CD4-positive, alpha-beta T cell treated with Interferon alpha-2 for 1 hour (primary cell): ENCODE measurements around the gene BLTP3B.
A peak's percentile ranks its signal among the peaks of the same experiment; 100 is the strongest.

Source experiments
- DNase-seq, 2 donors: peaks; one replicate each; pipeline ENCODE4 v3.0.0-alpha.2; 2020 to 2022

The BLTP3B gene

DNA sequence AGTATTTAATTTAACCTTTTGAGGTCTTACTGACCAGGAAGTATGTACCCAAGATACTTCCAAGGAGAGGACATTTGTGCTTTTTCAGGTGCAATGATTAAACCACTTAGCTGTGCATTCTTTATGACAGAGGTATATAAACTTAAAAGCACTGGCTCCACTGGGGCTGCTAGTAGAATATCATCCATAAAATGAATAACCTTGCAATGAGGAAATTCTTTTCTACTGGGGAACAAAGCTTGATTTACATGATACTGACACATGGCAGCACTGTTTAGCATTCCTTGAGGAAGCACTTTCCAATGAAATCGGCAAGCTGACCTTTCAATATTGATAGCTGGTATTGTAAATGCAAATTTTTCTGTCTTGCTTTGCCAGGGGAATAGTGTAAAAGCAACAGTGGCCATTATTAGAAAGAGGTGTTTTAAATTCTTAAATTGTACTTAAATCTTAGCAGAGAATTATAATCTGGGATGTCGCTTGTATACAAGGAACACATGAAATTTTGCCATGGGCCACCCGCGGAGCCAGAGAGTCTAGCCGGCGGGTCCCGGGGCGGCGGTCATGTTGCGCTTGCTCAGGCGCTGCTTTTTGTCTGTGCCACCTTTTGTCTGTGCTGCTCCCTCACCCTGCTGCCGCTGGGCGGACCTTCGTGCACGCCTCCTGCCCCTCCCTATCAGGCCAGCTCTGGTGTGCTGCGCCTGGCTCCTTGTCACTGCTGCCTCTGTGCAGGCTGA, 20.9 kb upstream of the BLTP3B start:
- peak; percentile 66 to 73 for DNase-seq

DNA sequence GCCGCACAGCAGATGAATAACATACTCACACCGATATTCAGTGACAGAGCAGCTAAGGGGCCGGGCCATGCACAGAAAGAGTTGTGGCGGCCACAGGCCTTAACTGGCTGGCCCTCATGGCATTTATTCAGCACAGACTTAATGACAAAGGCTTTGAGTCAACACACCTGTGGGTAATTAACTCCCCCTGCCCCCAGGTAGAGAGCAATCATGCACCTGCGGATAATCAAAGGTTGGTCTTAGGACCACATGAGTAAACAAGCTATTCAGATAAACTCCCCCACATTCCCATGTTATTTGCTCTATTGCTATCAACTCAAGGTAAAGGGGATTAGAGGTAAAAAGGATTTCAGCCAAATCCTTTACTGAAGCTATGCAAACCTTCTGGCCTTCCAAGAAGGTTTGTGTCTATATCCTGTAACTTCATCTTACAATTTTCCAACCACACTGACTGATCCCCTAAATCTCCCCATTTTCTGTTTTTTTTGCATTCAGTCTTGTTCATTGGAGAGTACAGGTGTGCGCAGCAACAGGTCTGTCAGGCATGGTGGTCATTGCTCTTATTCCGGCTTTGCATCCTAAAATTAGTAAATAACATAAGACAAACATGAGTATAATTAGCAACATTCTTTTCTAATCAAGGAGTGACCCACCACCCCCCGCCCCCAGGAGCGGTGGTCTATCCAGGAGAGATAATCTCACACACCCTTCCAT, 16.9 kb upstream of the BLTP3B start:
- no peak for DNase-seq

DNA sequence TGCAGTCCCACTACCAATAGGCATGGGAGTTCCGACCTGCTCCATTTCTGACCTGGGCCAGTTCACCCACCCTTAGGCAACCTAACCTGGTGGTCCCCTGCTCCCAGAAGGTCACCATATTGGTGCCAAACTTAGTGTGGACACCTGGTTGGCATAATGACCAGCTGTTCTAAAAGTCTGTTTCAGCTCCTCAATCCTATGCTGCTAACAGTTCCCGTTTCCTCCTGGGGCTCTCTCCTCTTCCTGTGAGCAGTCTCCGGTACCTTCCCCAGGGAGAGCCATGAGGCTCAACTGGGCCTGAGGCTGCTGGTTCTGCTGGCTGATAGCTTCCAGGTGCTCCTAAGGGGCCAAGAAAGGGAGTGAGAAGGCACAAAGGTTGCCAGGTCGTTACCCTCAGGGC, 15.9 kb upstream of the BLTP3B start:
- no peak for DNase-seq

DNA sequence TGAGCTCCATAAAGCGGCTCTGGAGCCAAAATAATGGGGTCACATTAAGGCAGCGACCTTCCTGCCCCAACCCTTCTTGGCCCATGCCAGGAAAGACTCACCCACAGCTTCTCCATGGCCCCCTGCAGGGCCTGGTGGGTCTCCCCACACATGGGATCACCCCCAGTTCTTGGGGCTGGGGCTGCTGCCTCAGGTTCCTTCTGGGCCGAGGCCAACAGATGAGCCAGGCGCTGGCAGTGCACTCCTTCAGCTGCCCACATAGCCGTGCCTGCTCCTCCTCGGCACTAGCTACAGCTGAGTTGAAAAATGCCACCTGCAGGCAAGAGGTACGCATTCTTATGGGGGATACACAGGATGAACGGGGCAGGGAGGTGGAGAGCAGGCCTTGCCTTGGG, 14.8 kb upstream of the BLTP3B start:
- DNase-seq = no peak

GRCh38 chr12:100156731-100157426, 14.2 kb upstream of the BLTP3B start:
- no peak for DNase-seq

DNA sequence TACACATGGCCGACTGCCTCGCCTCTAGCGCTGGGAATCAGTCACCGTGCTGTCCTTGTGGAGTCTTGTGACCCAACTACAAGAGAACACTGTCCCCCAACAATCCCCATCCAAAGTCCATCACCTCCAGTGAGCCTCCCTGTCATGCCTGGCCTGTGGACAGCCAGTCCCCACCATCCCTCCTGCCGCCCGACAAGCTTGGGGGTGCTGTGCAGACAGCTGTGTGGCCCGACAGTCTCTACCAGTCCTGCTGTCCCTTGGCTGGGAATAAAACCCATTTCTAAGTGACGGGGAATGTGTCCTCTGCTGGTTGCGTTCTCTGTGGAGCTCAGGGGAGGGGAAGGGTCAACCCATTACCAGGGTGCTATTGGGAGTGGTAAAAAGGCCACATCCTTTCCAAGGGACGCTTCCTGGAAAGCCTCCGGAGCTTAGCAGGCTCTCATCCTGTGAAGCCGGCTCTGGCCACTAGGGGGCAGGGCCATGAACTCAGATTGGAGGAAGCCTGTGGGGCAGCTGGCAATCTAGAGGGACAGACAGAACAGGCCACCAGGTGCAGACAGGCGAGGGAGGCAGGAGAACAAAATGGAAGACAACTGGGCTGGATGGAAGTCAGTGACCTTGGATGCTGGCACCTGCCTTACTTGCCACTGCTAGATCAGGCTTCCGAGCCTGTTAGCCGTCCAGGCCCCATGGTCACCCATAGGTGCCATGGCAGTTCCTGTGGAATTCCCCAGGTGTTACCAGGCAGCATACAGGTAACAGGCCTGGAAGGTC, 12.0 kb upstream of the BLTP3B start:
- peak; percentile 66 to 75 for DNase-seq

DNA sequence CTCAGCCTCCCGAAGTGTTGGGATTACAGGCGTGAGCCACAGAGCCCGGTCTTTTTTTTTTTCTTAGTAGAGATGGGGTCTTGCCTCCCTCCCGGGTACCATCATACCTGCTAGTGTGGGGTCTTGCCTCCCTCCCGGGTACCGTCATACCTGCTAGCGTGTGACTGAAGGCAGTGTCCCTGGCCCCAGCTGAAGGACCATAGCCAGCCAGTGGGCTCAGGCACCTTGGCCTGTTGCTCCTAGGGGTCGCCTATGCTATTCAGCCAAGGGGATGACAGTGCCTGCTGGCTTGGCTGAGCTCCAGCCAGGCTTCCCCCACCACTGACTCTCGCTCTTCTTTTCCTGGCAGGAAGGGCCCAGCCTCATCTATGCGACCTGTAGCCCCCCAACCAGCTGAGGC, 10.5 kb upstream of the BLTP3B start:
- DNase-seq = no peak

DNA sequence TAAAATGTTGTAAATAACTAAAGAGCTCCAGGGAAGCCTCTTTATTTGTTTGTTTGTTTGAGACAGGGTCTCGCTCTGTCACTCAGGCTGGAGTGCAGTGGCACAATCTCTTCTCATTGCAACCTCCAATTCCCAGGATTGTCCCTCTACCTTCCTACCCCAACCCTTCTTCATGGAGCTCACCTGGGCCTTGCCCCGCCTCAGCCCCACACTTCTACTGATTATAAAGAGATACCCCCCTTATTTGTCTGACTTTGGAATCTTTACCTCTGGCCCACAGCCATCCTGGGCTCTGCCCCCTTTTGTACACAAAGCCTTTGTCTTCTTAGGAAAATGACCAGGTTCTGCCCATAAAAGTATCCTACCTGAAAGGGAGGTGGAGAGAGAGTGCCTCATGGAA, 9.1 kb upstream of the BLTP3B start:
- DNase-seq = no peak

DNA sequence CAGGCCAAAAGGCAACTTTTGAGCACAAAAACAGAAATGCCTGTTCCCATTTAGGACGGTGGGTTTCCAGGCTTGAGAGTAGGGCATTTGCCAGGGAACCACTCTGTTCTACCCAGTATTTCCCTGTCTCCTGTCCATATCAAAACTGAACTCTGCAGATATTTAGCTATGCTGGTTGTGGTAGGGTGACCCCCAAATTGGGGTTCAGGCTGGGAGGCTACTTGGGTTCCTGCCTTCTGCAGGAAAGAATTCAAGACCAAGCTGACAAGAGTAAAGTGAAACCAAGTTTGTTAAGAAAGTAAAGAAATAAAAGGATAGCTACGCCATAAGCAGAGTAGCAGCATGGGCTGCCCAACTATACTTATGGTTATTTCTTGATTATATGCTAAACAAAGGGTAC, 3.6 kb upstream of the BLTP3B start:
- no peak for DNase-seq

GRCh38 chr12:100145643-100146042, 3.0 kb upstream of the BLTP3B start:
- no peak for DNase-seq

DNA sequence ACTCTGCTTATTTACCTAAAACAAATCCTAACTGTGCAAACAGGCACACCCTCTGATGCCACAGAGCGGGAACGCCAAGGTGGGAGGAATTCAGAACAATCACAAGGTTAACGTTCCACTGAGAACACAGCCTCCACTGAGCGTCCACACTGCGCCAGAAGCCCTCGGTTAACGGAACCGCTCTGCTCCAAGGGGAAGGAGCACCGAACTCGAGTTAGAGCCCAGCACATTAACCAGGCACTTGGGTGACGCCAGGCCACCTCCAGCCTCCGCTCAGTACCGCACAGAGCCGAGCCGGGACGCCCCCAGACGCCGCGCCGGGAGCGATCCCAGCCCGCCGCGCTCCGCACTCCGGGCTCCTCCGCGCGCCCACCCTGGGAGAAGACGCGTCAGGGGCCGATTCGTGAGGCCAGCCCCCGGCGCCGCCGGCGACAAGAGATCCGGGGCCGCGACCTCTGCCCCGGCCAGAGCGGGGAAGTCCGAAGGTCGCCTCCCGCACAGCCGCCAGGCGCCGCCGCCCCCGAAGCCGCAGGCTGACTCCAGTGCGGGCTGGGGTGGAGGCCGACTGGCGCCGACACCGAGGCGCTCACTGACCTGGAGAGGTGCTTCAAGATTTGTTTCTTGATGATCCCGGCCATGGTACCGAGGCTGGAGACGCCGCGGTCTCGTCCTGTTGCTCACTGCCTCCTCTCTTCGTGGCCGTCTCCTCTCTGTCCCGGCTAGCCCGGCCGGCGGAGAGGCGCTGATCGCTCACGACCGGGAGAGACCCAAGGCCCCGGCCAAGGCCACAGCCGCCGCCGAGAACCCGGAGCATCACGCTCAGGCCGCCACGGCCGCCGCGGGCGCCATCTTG, 450 bp downstream of the BLTP3B start:
- DNase-seq = peak in 1 of 2 donors; percentile 21

DNA sequence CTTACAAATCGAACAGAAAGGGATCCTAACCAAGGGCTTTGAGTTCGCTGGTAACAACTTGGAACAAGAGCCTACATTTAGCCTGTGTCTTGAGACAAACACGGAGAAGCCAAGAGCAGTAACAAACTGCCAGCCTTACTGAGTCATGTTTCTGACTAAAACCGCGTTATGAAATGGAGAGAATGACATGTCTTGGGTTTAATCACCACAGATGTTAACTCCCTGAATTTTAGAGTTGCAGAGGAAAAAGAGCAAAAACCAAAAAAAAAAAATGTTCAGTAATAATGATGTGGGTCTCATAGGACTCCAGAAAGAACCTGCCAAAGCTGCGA, 1.0 kb downstream of the BLTP3B start:
- peak in 1 of 2 donors; percentile 30 for DNase-seq

DNA sequence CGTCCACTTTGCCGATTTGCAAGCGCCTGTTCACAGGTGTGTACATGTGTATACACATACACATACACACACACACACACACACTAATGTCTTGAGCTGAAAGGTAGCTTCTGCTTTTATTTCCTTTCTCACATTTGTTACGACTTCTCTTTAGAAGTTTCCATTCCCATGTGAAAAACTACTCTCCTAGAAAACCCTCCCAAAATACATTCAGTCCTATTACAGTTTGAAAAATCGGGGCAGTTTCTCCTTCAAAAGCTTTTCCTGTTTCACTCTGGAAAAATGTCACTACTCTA, 3.9 kb downstream of the BLTP3B start:
- DNase-seq = no peak

DNA sequence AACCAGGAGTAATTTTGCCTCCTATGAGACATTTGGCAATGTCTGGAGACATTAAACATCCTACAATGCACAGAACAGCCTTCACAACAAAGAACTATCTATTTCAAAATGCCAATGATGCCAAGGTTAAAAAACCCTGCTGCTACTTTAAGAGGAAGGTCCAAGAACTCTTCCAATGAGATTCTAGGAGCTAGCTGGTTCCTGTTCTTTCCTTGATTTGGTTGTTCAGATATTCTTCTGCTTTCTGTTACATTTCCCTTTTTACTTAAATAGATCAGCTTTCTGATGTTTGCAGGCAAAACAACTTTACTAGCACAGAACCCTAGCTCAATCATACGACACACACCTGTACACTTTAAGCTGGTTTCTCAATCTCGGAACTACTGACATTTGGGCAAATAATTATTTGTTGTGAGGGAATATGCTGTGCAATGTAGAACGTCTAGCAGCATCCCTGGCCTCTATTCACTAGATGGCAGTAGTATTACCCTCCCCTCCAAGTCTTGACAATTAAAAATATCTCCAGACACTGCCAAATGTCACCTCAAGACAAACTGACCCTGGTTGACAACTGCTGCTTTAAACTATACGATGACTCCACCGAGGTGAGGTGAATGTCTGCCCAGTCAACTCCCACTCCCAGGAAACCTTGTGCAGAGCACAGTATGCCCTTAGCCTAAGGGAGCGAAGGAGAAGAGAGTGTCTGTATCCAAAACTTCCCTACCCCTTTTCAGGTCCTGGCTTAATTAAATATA, 4.4 kb downstream of the BLTP3B start:
- DNase-seq = peak in 1 of 2 donors; percentile 29

DNA sequence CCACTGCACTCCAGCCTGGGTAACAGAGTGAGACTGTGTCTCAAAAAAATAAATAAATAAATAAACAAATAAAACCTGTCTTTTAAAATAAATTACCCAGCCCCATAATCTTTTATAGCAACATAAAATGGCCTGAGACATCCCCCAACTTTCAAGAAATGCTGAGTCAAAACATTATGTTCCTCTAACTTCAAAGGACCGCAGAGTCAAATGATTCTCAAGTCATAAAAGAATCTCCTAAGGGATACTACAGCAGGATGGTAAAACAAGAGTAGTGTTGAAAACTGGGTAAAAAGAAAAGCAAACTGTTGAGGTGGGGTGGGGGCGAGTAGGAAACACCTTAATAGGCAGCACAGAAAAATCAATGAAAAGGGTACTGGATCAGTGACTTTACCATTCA, 9.5 kb downstream of the BLTP3B start:
- no peak for DNase-seq

- DNase-seq = no peak
Measured at GRCh38 chr12:100128512-100128908, 14.2 kb downstream of the BLTP3B start.

DNA sequence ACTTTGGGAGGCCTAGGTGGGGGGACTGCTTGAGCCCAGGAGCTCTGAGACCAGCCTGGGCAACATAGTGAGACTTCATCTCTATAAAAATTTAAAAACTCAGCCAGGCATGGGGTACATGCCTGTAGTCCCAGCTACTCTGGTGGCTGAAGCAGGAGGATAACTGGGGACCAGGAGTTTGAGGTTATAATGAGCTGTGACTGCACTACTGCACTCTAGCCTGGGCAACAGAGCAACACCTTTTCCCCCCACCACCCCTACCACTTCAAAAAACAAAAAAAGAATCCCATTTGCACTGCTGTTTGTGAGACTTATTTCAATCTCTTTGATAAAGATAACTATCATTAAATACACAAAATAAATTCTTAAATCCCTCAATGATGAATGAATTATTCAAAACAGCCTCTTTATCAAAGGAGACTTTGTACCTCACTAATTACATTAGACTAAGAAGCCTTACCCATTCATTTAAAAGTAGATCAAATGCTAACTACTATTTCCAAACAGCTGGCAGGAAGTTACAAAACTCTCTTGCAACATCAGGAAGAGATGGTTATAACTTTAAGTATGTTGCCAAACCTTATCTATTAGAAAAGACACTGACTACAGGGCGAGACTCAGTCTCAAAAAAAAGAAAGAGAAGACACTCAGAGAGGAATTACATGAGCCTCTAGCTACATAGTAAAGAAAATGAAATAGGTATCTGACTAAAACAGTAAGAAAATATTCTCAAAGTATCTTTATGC, 14.7 kb downstream of the BLTP3B start:
- DNase-seq = no peak

DNA sequence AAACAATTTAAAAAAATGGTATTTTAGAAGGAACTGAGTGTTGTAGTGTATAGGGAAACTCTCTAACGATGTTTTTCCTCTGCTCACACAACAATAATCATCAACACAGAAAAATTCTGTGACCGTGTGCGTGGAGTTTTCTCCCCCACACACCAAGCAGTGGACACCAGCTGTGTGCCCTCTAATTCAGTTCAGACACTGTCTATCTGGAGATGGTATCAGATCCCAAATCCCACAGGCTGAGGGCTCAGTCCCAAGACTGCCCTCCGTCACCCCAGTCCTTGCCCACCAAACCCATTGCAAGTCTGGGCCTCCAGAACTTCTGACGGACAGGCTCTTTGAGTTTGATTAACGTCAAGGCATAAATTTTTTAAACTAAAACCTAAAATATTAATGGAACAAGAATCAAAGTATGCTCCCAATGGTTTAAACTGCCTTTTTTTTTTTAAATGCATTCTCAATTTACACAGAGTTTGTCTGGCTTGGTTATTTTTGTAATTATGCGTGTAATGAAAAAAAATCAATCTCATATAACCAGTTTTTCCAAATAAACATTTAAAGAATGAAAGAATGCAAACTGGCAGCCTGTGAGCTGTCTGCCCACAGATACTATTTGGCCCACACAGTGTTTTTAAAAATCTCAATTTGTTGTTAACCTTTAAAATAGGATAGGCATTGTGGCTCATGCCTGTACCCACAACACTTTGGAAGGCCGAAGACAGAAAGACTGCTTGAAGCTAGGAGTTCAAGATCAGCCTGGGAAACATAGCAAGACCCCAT, 19.2 kb downstream of the BLTP3B start:
- no peak for DNase-seq

- no peak for DNase-seq
Measured at GRCh38 chr12:100120355-100120754, 22.3 kb downstream of the BLTP3B start.

DNA sequence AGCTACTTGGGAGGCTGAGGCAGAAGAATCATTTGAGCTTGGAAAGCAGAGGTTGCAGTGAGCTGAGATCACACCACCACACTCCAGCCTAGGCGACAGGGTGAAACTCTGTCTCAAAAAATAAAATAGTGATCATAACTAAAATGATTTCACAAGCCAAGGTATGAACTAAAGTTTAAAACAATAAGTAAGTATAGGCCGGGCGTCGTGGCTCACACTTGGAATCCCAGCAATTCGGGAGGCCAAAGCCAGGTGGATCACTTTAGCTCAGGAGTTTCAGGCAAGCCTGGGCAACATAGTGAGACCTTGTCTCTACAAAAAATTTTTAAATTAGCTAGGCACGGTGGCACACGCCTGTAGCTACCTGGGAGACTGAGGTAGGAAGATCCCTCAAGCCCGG, 27.4 kb downstream of the BLTP3B start:
- no peak for DNase-seq
